H1 (cell line): Measurements from ENCODE around the gene ZNRF3.

Experiments
- CTCF ChIP-seq, 3 experiments: IDR thresholded peaks; 1 replicate in 2 of 3; 2 replicates in 1 of 3; pipeline versions ENCODE4 v1.5.1 to v1.6.1; 2011; ENCODE audit warnings: low read length in 3 of 3, mild to moderate bottlenecking in 3 of 3, inconsistent platforms in 2 of 3, low read depth in 1 of 3, moderate library complexity in 1 of 3; ENCODE audit not compliant: insufficient read depth in 1 of 3; ENCODE audit errors: control extremely low read depth in 1 of 3
- EP300 ChIP-seq, 2 experiments: IDR thresholded peaks; 1 replicate in 1 of 2; 2 replicates in 1 of 2; pipeline ENCODE4 v1.6.1; 2011 to 2012; ENCODE audit warnings: low read depth in 2 of 2, low read length in 2 of 2, mild to moderate bottlenecking in 2 of 2, borderline replicate concordance in 1 of 2, inconsistent platforms in 1 of 2, moderate library complexity in 1 of 2
- JUN ChIP-seq: IDR thresholded peaks from 2 replicates; pipeline ENCODE4 v1.6.1; 2011; ENCODE audit warnings: low read depth, mild to moderate bottlenecking, improper control_type of control experiment, low read length
- RFX5 ChIP-seq: IDR thresholded peaks from 2 replicates; pipeline ENCODE4 v1.6.1; 2011; ENCODE audit warnings: low read depth, low read length, improper control_type of control experiment, borderline replicate concordance
- ZNF274 ChIP-seq: IDR thresholded peaks from 2 replicates; pipeline ENCODE4 v1.7.0; 2012; ENCODE audit warnings: low read length, borderline replicate concordance; ENCODE audit errors: extremely low read depth

GRCh38 chr22:29012101-29012433, 128.7 kb downstream of the ZNRF3 start:
- TF ChIP-seq CTCF (IDR thresholded peaks at IDR 0.05; ENCODE audit: control extremely low read depth in 1 of 3, insufficient read depth in 1 of 3, low read depth in 1 of 3, low read length in 3 of 3) (no peak), RFX5 (0 out of 2 replicates have a peak, but pooled peaks have one; percentile 25), ZNF274 (no peak), EP300 (IDR thresholded peaks at IDR 0.05; ENCODE audit: borderline replicate concordance in 1 of 2, low read depth in 2 of 2, low read length in 2 of 2) (no peak), JUN (no peak)
